ENCODE results near the gene TEX9.

The TEX9 gene

GRCh38 chr15:56456229-56456628 lies 91.0 kb downstream of the TEX9 start:
- no peak for TF ChIP-seq POLR2AphosphoS5 (IDR thresholded peaks at IDR 0.05; ENCODE audit: low read depth, low read length)
- no peak for TF ChIP-seq TAF1 (IDR thresholded peaks at IDR 0.05; ENCODE audit: borderline replicate concordance, insufficient read depth, low read length)
- TF ChIP-seq FOXP2 (optimal IDR thresholded peaks at IDR 0.05; ENCODE audit: borderline replicate concordance, extremely low read depth, extremely low read length, insufficient read depth), result no peak
- no peak for TF ChIP-seq REST (IDR thresholded peaks at IDR 0.05; ENCODE audit: insufficient read depth in 1 of 2, low read depth in 2 of 2, low read length in 2 of 2)

- no peak for TF ChIP-seq POLR2AphosphoS5 (IDR thresholded peaks at IDR 0.05; ENCODE audit: low read depth, low read length)
- no peak for TF ChIP-seq REST (IDR thresholded peaks at IDR 0.05; ENCODE audit: insufficient read depth in 1 of 2, low read depth in 2 of 2, low read length in 2 of 2)
- TF ChIP-seq FOXP2 (optimal IDR thresholded peaks at IDR 0.05; ENCODE audit: borderline replicate concordance, extremely low read depth, extremely low read length, insufficient read depth), result no peak
- no peak for TF ChIP-seq TAF1 (IDR thresholded peaks at IDR 0.05; ENCODE audit: borderline replicate concordance, insufficient read depth, low read length)
- no peak for TF ChIP-seq SIN3A (IDR thresholded peaks at IDR 0.05; ENCODE audit: borderline replicate concordance, insufficient read depth, low read length)
Observed at GRCh38 chr15:56459096-56459495, 93.9 kb downstream of the TEX9 start.

- TF ChIP-seq FOXP2 (optimal IDR thresholded peaks at IDR 0.05; ENCODE audit: borderline replicate concordance, extremely low read depth, extremely low read length, insufficient read depth) (no peak), TAF1 (IDR thresholded peaks at IDR 0.05; ENCODE audit: borderline replicate concordance, insufficient read depth, low read length) (no peak), SIN3A (IDR thresholded peaks at IDR 0.05; ENCODE audit: borderline replicate concordance, insufficient read depth, low read length) (no peak), REST (IDR thresholded peaks at IDR 0.05; ENCODE audit: insufficient read depth in 1 of 2, low read depth in 2 of 2, low read length in 2 of 2) (no peak), POLR2AphosphoS5 (IDR thresholded peaks at IDR 0.05; ENCODE audit: low read depth, low read length) (no peak)
Observed at GRCh38 chr15:56460071-56460470, 94.8 kb downstream of the TEX9 start.

- TF ChIP-seq FOXP2 (optimal IDR thresholded peaks at IDR 0.05; ENCODE audit: borderline replicate concordance, extremely low read depth, extremely low read length, insufficient read depth) (no peak), TAF1 (IDR thresholded peaks at IDR 0.05; ENCODE audit: borderline replicate concordance, insufficient read depth, low read length) (no peak), POLR2AphosphoS5 (IDR thresholded peaks at IDR 0.05; ENCODE audit: low read depth, low read length) (no peak), SIN3A (IDR thresholded peaks at IDR 0.05; ENCODE audit: borderline replicate concordance, insufficient read depth, low read length) (no peak), REST (IDR thresholded peaks at IDR 0.05; ENCODE audit: insufficient read depth in 1 of 2, low read depth in 2 of 2, low read length in 2 of 2) (no peak)
Observed at GRCh38 chr15:56460947-56461346, 95.7 kb downstream of the TEX9 start.

Measured in PFSK-1 (cell line).